Osteoblast (primary cell): Measurements from ENCODE around the gene ALG1. TPM values are rescaled to one million over a fixed set of nuclear protein-coding genes. Genes with fewer than 3 reads are reported as not detected.

Experiments used
- DNase-seq: peaks from one replicate; pipeline ENCODE4 v3.0.0; 2011; ENCODE audit warnings: low spot score, mixed read lengths; ENCODE audit not compliant: insufficient read length; ENCODE audit errors: missing footprints
- H2AFZ ChIP-seq: 2 replicates; pipeline ENCODE4 v1.6.0; 2011; ENCODE audit warnings: mild to moderate bottlenecking, low read length
- H3K27ac ChIP-seq: 2 replicates; pipeline ENCODE4 v1.5.1; 2011; ENCODE audit warnings: mild to moderate bottlenecking, low read depth, low read length, moderate library complexity
- H3K27me3 ChIP-seq: 2 replicates; pipeline ENCODE4 v1.6.0; 2012; ENCODE audit warnings: mild to moderate bottlenecking, control low read depth, inconsistent platforms, low read length, moderate library complexity; ENCODE audit not compliant: insufficient read depth
- H3K36me3 ChIP-seq: 2 replicates; pipeline ENCODE4 v1.5.1; 2011; ENCODE audit warnings: mild to moderate bottlenecking, low read length, control low read depth, moderate library complexity; ENCODE audit not compliant: insufficient read depth
- H3K4me1 ChIP-seq: 2 replicates; pipeline ENCODE4 v1.5.1; 2011; ENCODE audit warnings: mild to moderate bottlenecking, low read length, control low read depth, moderate library complexity; ENCODE audit not compliant: insufficient read depth
- H3K4me2 ChIP-seq: 2 replicates; pipeline ENCODE4 v1.6.0; 2011; ENCODE audit warnings: mild to moderate bottlenecking, low read length; ENCODE audit not compliant: insufficient read depth
- H3K4me3 ChIP-seq: fragments of 200-600 bp; sonication (generic); 3 replicates; pipeline ENCODE4 v1.5.1; 2012; ENCODE audit warnings: mild to moderate bottlenecking, low read length, inconsistent platforms; ENCODE audit not compliant: insufficient read depth
- H3K79me2 ChIP-seq: 2 replicates; pipeline ENCODE4 v1.6.0; 2012; ENCODE audit warnings: mild to moderate bottlenecking, low read length, control low read depth, inconsistent platforms; ENCODE audit not compliant: insufficient read depth
- H3K9me3 ChIP-seq: 2 replicates; pipeline ENCODE4 v1.5.1; 2011; ENCODE audit warnings: low read depth, low read length, control low read depth
- H4K20me1 ChIP-seq: 2 replicates; pipeline ENCODE4 v1.6.0; 2012; ENCODE audit warnings: mild to moderate bottlenecking, low read length, control low read depth; ENCODE audit not compliant: insufficient read depth
- total RNA-seq: library from RNA; depleted of rRNA; stranded (reverse); fragments of >200 nt; gene quantifications from 2 replicates; pipeline ENCODE4 v1.2.3, GENCODE V29; 2012
- TF ChIP-seq, protein P1 (sequence below): IDR thresholded peaks from 2 replicates; pipeline ENCODE4 v1.5.1; 2011; ENCODE audit warnings: mild to moderate bottlenecking, low read depth, low read length, moderate library complexity; ENCODE audit errors: extremely low read depth

The ALG1 gene
- total RNA-seq, 1 donor, result 43.4 TPM

DNA sequence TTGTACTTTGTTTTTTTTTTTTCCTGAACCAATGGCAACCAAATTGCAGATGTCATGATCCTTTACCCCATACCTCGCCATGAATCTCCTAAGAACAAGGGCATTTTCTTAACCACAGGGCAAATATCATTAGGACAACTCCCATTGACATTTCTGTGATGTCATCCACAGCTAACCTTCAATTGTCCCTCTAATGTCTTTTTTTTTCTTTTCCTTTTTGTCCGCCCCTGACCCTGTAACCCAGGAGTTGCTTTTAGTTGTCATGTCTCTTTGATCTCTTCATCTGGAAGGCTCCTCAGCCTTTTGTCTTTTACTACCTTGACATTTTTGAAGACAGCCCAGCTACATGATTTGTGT is 37.5 kb upstream of the ALG1 start:
- no peaks in the 10 kb centered on the region for H4K20me1 ChIP-seq
- peak overlapping the region; percentile 99 for H2AFZ ChIP-seq
- H3K27ac ChIP-seq, result peak overlapping the region; percentile 66
- TF ChIP-seq, protein P1, sequence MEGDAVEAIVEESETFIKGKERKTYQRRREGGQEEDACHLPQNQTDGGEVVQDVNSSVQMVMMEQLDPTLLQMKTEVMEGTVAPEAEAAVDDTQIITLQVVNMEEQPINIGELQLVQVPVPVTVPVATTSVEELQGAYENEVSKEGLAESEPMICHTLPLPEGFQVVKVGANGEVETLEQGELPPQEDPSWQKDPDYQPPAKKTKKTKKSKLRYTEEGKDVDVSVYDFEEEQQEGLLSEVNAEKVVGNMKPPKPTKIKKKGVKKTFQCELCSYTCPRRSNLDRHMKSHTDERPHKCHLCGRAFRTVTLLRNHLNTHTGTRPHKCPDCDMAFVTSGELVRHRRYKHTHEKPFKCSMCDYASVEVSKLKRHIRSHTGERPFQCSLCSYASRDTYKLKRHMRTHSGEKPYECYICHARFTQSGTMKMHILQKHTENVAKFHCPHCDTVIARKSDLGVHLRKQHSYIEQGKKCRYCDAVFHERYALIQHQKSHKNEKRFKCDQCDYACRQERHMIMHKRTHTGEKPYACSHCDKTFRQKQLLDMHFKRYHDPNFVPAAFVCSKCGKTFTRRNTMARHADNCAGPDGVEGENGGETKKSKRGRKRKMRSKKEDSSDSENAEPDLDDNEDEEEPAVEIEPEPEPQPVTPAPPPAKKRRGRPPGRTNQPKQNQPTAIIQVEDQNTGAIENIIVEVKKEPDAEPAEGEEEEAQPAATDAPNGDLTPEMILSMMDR, result no peak
- H3K9me3 ChIP-seq, result no peaks in the 10 kb centered on the region
- peak overlapping the region; percentile 100 for H3K4me2 ChIP-seq
- no peaks in the 10 kb centered on the region for H3K36me3 ChIP-seq
- no peak for DNase-seq
- peak overlapping the region; percentile 96 for H3K4me3 ChIP-seq
- H3K27me3 ChIP-seq, result no peaks in the 10 kb centered on the region
- peaks cover 23% of the 10 kb centered on the region for H3K4me1 ChIP-seq
- no peaks in the 10 kb centered on the region for H3K79me2 ChIP-seq

DNA sequence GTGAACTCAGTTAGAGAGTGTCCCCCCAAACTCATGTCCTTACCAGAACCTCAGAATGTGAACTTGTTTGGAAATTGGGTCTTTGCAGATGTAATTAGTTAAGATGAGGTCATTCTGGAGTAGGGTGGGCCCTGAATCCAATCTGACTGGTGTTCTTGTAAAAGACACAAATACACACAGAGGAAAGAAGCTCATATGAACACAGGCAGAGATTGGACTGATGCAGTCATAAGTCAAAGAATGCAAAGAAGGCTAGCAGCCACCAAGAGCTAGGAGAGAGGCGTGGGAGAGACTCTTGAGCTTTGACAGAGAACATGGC is 35.8 kb upstream of the ALG1 start:
- H3K4me2 ChIP-seq, result peak overlapping the region; percentile 10
- no peaks in the 10 kb centered on the region for H3K79me2 ChIP-seq
- H2AFZ ChIP-seq, result peak overlapping the region; percentile 72
- peaks cover 23% of the 10 kb centered on the region for H3K4me1 ChIP-seq
- H3K27ac ChIP-seq, result no peak overlapping the region
- DNase-seq, result no peak
- TF ChIP-seq, protein P1, result no peak
- H3K36me3 ChIP-seq, result no peaks in the 10 kb centered on the region
- no peaks in the 10 kb centered on the region for H3K27me3 ChIP-seq
- no peaks in the 10 kb centered on the region for H3K9me3 ChIP-seq
- no peaks in the 10 kb centered on the region for H4K20me1 ChIP-seq
- H3K4me3 ChIP-seq, result no peak overlapping the region

DNA sequence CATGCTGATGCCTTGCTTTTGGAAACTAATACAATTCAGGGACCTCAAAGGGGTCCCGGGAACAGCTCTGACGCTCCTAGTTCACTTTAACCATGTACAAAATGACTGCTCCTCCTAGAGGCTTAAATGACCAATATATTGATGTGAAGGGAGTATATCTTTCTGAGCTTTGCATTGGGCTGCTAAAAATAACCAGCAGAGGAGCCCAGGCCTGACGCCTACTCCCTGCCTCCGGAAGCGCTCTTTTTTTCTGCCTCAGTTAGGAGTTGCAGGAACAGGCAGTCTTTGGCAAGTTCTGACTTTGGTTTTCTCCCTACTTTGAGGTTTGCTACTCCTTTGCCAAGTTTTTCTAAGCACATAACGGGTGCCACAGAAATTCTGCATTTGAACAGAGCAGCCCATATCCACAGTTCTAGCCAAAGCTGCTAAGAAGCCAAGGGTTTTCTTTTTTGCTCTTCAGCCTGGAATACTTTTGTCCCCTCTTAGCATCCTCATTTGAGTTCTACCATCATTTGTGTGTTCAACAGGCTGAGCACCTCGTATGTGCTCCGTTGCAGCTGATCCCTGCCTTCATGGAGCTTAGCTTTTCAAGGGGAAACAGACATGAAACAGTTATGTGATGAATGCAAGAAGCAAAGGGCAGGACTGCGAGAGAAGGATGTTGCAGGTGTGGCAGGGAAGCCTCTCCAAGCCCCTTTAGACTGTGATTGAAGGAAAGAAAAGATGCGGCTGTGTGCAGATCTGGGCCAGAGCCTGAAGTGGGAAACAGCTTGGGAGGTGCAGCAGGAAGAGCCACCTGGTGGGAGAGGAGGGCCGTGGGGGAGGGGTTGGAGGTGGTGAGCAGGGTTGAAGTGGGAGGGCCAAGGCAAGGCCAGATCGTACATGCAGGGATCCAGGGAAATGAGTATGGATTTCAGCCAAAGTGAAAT is 35.2 kb upstream of the ALG1 start:
- Histone ChIP-seq H3K27me3 (no peaks in the 10 kb centered on the region), H3K27ac (no peak overlapping the region), H3K9me3 (no peaks in the 10 kb centered on the region), H3K36me3 (no peaks in the 10 kb centered on the region), H3K4me2 (peak overlapping the region; percentile 10), H3K79me2 (no peaks in the 10 kb centered on the region), H3K4me1 (peaks cover 26% of the 10 kb centered on the region), H4K20me1 (no peaks in the 10 kb centered on the region), H3K4me3 (no peak overlapping the region), H2AFZ (peak overlapping the region; percentile 72)
- TF ChIP-seq, protein P1, result peak; percentile 11
- peak; percentile 86 for DNase-seq

DNA sequence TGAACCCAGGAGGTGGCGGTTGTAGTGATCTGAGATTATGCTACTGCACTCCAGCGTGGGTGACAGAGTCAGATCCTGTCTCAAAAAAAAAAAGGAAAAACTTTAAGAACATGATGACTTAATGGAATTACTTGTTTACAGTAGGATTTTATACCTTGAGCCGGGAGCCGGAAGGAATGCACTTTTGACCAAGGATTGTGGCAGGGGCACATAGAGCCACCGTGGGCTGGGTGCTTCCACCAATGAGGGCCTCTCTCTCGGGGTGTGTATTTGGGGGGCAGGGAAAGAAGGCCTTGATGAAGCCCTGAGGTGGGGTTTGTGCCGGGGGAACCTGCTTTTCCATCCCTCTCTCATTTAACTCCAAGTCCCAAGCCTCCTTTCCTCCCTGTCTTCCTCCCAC is 31.2 kb upstream of the ALG1 start:
- Histone ChIP-seq H3K9me3 (no peaks in the 10 kb centered on the region), H3K27ac (no peak overlapping the region), H2AFZ (no peak overlapping the region), H3K4me1 (peaks cover 25% of the 10 kb centered on the region), H3K79me2 (no peaks in the 10 kb centered on the region), H4K20me1 (no peaks in the 10 kb centered on the region), H3K27me3 (peaks cover 3% of the 10 kb centered on the region), H3K4me2 (no peak overlapping the region), H3K4me3 (no peak overlapping the region), H3K36me3 (no peaks in the 10 kb centered on the region)
- TF ChIP-seq, protein P1, result no peak
- no peak for DNase-seq
